Measurements from ENCODE around the gene GHRL.

The GHRL gene

DNA sequence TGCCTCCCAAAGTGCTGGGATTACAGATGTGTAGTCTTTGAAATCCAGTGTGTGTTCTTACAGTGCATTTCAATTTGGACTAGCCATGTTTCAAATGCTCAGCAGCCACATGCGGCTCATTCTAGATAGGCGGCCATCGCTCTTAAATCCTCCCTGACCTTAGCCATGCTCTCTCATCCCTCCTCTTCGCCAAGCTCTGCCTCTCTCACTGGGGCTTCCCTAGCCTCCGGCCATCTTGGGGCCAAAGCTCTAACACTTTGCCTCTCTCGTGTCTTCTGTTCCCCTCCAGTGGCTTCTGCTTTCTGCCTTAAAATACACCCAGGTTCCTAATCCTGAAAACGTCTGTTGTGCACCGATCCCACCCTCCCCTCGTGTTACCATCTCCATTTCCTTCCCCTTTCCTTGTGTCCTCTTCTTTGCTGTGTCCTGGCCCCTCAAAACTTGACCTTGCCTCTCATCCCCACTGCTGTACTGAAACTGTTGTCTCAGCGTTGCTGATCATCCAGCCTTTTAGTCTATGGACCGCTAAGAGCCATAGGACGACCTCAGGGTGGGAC is 1.4 kb upstream of the GHRL start:
- DNase-seq: no peak

DNA sequence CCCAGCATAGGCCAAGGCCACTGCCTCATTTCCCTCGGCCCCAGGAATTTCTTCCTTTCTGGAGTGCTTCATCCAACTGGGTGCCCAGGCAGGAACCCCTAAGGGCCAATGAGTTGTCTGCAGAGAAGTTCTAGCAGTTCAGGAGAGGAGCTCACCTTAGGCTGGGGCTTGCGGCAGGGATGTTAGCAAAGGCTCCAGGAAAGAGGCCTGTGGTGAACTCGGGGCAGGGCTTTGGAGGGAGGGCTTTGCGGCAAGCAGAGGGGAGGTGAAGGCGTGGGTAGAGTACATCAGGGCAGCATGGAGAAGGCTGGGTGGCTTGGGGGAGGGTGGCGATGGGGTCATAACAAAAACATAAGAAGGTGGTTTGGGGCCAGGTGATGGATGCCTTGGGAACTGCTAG is 1.1 kb downstream of the GHRL start:
- no peak for DNase-seq

DNA sequence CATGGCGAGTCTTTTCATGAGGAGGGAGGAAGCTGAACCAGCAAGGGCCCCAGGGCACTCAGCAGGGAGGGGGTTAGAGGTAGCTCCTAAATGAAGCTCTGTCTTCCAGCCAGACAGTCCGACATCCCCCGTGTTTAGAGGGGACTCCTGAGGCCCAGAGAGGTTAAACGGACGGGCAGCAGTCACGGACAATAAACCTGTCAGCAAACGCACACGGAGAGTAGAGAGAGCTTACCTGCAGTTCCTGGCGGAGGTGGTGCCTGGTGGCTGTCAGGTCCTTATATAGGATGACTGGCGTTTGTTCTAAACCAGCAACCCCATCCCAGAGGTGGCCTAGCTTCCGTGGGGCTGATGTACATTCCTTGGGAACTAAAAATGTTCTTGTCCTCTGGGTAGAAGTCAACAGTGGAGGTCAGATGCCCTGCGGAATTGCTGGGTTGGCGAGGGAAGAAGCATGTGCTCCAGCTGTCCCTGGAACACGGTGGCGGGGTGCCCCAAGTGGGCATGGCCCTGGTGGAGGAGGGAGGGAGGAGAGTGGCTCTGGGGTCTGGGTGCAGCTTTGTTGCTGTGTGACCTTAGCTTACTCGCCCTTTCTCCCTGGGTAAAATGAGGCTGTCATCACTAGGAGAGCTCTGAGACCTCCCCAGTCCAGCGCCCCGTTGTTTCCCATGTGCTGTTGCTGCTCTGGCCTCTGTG is 2.1 kb downstream of the GHRL start:
- peak in 1 of 2 experiments; percentile 17 for DNase-seq

DNA sequence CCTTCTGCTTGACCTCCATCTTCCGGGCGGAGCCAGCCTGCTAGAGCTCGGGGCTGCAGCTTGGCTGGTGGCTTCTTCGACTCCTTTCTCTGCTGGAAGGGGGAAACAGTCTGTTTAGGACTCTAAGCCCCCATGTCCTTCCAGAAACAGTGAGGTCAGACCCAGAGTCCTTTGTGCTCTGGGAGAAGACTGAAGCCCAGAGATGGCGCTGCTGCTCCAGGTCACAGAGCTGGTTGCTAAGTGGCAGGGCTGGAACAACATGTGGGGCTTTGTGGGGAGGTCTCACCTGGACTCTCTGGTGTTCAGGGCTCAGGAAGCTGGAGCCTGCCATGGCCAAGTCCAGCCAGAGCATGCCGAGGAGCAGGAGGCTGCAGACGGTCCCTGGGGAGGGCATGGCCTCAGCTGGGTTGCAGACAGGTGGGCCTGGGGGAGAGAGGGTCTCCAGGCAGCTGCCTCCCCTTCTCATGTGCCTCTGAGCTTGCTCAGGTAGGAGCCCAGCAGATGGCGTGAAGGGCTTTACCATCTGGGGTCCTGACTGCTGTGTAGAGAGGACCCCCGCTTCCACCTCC is 2.9 kb downstream of the GHRL start:
- DNase-seq: peak in 1 of 2 experiments; percentile 32

DNA sequence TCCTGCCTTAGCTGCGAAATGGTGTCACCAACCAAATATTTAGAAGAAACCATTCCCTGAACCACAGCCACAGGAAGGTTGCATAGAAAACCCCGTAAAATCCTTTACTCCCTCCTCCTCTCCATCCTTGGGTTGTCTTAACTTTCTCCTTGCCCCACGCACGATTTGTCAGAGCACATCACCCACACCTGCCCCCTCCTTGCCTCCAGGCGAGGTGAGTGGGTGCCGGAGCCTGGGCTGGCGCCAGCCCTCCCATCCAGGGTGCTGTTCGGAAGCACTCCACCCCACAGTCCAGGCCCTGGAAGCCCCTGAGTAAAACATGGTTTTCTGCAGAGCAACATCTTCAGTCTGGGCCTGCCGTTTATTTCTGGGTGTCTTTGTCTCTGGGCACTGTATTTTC is 3.7 kb downstream of the GHRL start:
- DNase-seq: no peak

DNA sequence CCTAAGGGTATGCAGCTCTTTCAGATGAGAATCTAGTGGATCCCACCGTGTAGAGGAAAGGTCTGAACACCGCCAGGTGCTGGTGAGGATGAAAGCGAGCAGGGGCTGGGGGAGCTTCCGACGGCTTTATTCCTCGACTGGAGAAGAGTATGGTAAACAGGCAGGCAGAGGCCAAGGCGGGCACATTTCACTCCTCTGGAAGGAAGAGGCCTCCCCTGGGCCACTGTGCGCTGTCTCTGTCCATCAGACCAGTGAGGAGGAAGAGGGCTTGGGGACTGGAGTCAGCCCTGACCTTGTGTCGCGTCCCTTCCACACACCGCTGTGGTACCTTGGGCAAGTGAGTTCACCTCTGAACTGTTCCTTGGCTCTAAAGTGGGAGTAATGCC is 4.2 kb downstream of the GHRL start:
- DNase-seq: no peak

DNA sequence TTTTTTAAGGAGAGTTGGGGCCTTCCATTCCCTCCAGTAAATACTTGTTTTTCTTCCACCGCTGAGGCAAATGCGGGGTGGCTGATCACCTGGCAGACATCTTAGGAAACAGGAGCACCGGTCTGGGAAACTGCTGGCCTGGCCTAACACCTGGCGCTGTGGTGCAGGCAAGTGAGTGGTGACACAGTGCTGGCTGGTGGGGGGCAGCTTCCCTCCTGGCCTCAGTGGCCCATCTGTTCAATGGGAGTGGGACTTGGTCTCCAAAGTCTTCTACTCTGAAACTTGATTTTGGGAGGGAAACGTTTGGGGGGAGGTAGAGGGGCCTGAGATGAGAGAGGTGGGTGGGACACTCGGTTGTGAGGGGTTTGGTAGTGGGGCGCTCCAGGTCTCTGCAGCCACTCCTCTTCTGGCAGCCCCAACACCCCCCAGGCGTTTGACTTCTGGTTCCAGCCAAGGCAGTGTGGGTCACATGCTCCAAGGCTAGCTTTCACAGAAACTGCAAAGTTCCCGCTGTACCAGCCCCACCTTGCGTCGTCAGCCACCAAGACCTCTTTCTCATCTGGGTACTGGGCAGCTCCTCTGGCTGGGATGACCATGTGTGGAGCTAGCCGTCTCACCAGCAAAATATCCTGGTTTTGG is 4.7 kb downstream of the GHRL start:
- no peak for DNase-seq

DNA sequence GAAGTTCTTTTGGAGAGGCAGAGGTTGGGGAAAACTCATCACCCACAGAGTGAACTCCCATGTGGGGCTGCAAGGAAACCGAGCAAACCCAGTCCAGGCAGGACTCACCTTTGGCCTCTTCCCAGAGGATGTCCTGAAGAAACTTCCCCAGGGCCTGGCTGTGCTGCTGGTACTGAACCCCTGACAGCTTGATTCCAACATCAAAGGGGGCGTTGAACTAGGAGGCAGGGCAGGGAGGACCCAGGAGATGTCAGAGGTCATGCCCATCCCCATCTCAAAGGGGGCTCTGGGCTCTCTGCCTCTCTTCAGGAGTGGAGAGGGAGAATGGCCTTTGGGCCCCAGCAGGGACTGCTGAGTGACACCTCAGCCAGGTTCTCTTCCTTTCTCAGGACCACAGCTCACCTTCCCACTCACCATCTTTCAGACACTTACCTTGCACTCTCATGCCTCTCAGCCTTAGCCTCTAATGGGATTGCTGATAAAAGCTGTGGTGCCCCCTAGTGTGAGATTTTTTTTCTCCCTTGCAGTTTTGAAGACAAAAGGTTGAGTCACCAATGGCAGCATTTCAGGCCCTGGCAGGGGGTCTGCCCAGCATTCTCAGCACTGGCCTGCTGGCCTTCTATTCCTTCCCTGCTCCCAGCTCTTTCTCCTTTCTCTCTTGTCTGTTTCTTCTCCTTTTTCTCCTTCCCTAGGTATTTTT is 6.0 kb downstream of the GHRL start:
- DNase-seq: peak; percentile 13 to 76

DNA sequence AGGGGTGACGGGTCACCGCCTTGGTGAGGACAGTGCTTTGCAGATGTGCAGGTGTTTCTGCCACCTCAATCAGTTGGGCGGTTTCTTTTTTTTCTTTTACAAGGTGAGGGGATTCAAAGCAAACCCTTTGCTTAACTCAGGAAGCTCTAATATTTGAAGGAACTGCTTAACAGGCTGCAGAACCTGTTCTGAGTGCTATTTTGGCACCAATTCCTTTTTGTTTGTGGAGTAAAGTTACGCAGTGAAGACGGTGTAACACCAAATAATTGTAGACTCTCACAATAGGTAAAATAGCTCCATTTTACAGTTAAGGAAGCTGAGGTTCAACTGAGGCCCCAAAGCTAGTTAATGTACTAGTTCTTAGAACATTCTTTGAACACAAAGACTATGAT is 6.6 kb downstream of the GHRL start:
- no peak for DNase-seq

DNA sequence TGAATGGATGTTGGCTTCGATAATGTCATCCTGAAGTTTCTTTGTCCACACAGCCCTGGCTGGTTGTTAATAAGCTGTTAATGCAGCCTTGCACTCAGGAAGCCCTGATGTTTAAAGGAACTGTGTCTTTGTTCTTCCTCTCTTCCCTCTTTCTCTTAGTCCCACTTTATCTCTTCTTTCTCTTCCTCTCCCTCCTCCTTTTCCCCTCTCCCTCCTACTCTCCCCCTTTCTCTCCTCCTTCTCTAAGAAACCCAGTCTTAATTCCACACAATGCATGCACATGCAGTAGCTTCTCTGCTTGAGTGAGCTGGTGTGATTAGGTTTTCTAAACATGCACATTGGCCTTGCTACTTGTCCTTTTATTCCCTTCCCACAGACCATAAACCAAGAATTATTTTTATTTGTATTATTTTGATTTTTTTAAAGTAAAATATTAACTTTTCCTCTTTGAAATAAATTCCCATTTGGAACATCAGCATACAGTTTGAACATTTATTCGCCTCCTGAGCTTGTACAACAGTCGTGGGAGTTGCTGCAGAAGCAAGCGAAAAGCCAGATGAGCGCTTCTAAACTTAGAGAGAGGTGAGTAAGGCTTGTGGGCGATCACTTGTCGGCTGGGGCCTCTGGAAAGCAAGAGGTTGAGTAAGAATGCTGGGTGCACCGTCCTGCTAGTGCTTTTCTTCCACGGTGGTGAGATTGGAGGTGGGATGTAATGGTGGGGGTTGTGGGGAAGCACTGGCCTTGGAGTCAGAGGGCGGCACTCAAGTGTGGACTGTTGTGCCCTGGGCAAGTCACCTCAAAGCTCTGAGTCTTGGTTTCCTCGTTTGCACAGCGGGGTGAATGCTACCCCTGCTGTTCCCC is 7.2 kb downstream of the GHRL start:
- DNase-seq: no peak

DNA sequence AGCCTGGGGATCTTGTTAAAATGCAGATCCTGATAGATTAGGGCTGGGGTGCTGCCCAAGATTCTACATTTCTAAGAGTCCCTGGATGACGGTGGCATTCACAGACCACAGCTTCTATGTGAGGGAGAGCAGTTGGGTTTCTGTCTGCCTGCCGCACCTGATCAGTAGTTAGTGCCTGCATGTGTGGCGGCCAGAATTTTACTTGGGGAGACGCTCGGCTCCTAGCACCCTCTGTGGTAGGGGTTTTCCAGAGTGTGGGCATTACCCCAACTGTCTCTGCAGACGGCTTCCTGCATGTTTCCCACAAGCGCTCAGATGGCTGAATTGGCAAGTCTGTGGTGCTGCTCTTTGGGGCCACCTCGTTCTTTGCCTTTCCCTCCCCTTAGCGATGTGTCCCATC is 8.3 kb downstream of the GHRL start:
- no peak for DNase-seq

DNA sequence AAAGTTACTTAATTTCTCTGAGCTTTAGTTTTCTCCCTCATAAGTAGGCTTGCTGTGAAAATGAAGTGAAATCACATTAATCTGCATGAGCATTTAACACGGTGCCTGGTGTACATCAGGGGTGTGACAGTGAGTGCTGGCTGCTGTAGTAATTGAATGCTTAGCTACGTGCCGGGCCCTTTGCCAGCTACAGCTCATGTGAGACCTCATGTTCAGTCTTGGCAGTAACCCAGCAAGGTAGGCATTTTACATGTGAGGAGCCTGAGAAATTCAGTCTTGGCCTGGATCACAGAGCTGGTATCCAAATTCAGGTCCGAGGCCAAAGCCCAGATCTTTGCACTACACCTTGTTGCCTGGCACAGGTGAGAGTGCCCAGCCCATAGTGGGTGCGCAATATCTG is 9.1 kb downstream of the GHRL start:
- no peak for DNase-seq

DNA sequence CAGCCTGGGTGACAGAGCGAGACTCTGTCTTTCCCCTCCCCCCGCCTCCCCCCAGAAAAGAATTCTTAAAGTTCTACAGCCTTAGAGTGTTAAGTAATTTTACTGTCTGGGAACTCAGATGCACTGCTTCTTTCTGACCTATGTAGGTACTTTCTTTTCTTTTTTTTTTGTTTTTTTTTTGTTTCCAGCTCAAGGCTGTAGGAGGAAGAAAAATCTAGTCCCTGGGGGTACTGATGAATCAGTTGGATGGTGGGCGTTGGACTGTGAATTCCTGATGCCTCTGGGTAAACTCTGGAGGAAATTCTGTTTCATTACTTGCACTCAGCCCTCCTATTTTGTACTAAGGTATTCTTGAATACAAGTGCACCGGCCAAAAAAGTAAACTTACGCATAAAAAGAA is 10.8 kb downstream of the GHRL start:
- no peak for DNase-seq

DNA sequence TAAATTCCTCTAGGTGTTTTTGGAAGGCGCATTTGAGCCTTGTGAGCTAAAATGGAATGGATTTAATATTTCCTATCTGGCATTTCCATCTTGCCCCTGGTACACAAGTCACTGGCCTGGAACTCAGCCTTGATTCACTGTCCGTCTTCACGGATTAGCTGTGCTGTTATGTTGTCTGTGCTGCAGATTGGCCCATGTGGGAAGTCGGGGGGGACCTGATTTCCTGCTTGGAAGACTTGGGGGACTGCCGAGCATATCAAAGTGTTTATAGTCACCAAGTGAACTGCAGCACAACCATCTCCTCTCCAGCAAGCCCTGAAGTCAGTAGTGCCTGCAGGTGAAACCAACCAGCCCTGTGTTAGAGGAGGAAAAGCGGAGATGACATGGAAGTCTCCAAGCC is 12.2 kb downstream of the GHRL start:
- DNase-seq: no peak

DNA sequence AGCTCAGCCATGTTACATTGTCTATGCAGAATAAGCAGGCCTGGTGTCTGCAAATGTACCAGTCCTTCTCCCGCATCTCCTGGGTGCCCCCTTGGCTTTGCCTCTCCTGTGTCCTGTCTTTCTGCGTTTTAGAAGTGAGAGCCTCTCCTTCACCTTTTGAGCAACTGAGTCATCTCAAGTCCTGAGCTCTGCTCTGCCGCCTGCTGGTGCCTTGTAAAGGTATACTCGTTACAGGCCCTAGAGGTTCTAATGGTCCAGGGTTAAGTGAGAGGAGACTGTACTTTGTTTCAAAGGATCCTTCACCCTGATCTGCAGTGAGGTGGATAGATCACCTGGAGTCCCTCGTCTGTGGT is 12.6 kb downstream of the GHRL start:
- DNase-seq: no peak

DNA sequence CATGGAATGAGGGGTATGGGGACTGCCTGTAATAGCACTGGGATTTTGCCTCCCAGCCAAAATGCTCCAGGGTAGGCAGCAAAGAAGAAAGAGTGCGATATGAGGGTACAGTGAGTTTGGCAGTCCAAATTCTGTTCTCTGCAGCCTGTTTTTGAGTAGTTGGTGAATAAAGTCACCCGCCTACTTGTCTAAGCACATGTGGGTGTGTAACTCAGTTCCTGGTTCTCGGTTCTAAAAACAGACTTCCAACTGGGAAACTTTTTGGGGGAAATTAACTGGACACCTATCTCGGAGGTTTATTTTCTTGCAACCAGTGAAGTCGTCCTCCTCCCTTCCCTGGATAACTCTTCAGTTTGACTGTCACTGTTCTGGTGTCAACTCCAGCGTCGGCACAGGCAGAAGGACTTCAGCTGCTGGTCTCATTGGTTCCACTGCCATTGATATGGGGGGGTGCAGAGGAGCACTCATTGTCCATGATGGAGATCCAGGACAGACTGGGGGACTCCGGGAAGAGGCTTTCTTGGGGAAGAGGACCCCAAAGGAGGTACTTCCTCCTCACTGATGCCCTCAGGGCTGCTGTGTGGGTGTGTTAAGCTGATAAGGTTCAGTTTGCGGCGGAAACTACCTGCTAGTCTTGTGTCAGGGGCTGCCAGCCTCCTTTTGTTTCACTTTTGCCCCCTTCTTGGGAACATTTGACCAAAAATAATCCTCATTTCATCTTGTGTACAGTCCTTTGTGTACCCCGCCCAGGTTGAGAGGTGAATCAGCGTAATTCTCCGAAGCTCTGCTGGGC is 13.2 kb downstream of the GHRL start:
- DNase-seq: no peak

DNA sequence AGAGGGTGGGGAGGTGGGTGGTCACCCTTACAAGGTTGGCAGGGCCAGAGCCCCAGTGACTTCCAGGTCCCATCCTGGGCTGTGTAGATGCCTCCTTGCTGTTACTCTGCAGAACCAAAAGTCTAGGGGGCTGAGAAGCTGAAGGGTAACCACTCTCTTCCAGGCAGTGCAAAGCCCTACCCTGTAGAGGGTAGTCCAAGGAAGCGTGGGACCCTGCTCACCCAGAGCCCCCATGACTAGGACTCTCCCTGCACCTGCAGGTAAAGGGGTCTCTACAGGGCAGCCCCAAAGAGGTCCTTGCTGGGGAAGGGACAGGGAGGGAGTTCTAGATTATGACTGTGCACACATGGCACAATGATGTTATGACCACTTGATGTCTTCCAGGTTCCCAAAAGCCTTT is 14.2 kb downstream of the GHRL start:
- DNase-seq: no peak

DNA sequence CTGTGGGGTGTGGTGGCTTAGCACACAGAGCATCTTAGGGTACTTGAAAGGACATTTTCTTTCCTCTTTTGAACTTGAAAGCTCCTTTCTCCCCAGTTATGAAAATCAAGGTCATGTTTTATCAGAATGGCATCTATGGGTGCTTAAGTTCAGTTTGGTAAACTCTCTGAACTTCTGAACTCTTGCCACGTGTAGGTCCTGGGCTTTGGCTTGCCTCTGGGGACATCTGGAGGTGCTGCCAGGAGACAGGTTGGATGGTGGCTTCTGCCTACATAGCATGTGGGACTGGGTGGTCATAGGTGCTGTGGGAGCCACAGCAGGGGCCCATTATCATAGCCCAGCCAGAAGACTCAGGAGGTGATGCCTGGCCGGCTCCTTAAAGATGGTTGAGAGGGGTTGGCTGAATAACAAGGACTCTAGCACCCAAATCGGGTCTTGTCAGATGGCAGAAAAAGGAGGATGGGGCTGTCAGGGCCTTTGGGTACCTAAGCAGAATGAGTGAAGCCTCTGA is 15.6 kb downstream of the GHRL start:
- no peak for DNase-seq

DNA sequence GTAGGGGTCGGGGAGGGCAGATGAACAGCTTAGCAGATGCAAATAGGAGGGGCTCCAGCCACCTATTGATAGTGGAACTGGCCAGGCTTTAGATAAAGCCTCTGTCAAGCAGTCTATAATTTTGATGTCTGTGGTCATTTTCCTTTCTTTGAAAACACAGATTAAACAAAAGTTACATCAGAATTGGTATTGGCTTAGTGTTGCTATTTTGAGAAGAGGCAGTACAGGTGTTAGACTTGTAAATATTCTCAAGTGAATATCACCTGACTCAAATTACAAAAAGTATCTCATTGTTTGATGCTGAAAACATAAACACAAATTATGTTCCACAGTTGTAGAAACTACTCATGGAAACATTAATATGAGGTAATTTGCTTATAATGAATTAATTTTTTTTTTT is 18.1 kb downstream of the GHRL start:
- DNase-seq: no peak

DNA sequence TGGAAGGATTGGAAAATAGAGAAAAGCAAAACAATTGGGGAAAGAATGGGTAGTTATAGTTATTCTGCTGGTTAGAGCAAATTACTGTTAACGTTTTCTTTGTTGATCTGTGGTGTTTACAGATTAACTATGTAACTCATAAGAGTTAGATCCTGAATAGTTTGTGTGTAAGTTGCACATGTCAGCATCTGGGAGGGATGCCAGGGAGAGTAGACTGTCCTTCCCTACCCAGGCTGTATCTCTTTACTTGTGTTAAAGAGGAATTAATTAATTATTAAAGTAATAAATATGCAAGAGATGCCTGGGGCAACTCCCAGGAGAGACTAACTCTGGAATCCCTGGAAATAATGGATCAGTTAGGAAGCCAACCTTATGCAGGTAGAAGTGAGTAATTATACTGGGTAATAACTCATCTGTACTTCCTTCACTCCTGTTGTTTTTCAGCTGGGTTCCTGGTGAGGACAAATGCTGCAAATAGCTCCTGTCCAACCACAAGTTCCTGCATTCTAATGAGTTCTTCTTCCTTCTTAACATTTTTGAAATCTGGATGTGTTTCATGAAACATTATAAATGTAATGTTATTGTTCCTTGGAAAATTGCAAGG is 18.9 kb downstream of the GHRL start:
- DNase-seq: no peak

DNA sequence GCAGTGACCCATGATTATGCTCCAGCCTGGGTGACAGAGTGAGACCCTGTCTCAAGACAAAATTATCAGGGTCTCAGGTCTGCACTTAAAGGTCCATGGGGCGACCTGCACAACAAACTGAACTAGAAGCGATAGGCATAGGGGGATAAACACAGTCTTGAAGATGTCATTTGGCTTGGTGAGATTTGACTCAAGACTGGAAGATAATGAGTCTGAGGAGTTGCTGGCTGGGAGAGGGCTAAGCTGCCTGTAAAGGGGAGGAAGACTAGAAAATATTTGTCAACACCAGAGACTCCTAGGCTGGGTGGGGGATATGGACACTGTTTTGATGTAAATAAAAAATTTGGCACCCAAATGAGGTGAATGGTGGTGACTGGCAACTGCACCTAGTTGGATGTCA is 19.8 kb downstream of the GHRL start:
- DNase-seq: peak; percentile 22 to 46
